ENCODE measurements around the gene MAP7.
"Not testable (repeated sequence)": the region's sequence is repeated elsewhere in the genome, so short reads cannot be mapped to it uniquely, and the experiment has no call there.

The MAP7 gene

DNA sequence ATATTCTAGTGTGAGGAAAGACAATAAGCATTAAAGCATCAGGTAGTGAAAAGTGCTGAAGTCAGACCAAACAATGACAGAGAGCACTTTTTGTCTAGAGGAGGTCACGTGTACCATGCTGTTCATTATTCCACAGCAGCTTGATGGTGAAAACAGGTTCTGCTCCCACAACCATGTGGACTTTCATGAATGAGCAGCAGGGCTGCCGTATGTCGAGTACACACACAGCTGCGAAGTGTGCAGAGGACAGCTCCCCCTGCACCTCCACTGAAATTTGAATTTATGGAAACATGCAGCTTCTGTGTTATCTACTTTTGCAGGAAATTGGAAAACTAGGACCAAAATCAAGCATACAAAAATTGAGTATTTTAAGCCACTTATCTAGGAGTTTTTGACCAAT lies 85.3 kb downstream of the MAP7 start:
- no peak for DNase-seq

DNA sequence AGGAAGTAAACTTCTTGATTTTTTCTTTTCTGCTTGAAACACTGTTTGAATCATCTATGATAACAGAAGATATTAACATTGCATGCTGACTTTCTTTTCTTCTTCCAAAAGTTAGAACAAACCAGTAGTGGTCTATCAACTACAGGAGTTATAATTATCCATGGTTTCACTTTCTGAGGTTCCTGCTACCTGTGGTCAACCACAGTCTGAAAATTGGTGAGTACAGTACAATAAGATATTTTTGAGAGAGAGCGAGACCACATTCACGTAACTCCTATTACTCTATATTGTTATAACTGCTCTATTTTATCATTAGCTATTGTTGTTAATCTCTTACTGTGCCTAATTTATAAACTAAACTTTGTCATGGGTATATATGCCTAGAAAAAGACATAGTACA lies 86.1 kb downstream of the MAP7 start:
- DNase-seq: no peak

DNA sequence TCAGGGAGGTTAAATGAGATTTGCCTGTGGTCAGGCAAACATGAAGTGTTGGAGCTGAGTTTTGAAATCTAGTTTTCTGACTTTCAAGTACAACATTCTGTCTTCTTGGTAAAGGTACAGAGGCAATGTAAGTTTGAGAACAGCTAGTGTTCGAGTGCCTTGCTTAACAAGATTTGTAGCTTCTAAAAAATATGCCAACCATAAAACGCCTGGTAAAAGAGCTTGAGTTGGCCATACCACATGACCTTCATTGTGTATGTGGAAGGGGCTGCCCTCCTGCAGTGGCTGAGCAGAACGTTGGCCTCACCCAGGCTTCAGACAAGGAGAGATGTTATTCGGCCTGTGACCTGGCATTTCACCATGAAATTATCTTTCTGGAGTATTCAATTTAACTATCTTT lies 86.5 kb downstream of the MAP7 start:
- DNase-seq: no peak

DNA sequence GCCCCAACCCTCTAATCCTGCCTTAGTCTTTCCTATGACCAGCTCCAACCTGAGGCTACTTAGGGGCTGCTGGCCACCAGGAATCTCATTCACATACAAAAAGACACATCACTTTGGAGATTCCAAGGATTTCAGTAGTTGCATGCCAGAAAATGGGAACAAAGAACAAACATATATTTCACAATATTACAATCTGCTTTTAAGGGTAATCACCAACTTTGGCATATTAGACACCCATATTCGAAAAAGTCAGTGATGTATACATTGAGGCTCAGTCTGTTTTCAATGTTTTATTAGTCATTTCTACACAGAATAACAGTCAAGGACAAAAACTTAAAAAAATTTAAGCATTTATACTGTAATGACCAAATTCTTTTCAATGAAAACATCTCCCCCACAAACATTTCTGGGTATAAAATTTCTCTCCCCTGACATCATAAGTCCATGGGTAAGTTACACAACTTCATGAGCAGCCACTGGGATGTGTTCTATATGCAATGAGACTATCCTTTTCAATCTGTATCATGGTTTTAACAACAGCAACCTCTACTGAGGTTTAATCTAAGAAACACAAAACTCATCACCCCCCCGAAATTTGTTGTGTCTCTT lies 103.5 kb downstream of the MAP7 start:
- no peak for DNase-seq

DNA sequence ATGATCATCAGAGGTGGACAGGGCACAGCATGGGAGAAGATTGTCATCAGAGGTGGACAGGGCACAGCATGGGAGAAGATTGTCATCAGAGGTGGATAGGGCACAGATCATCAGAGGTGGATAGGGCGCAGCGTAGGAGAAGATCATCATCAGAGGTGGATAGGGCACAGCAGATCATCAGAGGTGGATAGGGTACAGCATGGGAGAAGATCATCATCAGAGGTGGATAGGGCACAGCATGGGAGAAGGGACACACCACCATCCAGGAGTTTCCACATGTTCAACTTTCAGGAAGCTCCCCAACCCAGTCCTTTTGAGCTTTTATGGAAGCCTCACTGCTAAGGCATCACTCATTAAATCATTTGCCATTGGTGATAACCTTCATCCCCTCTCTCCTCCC lies 104.1 kb downstream of the MAP7 start:
- DNase-seq: no peak

GRCh38 chr6:136445063-136445462 lies 105.2 kb downstream of the MAP7 start:
- no peak for DNase-seq

DNA sequence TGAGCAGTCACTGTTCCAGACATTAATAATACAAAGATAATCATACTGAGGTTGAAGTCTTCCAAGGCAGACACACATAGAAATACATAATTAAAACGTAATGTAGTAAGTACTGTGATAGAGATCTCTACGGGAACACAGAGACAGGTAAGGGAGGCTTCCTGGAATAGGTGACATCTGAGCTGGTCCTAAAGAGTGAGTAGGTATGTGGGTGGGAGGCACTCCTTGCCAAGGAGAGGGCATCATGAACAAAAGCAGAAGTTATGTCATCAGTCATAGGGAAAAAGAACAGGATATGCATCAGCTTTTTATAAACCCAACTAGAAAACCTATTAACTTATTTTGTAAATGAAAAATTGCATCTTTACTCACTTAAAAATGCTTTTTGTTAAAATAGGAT lies 110.0 kb downstream of the MAP7 start:
- DNase-seq: no peak

- DNase-seq: no peak
These were observed 110.6 kb downstream of the MAP7 start for GRCh38 chr6:136439514-136440190.

- no peak for DNase-seq
These were observed 111.8 kb downstream of the MAP7 start for GRCh38 chr6:136438441-136438840.

GRCh38 chr6:136437246-136437645 lies 113.0 kb downstream of the MAP7 start:
- no peak for DNase-seq

- DNase-seq: no peak
These were observed 115.1 kb downstream of the MAP7 start for GRCh38 chr6:136435101-136435500.

DNA sequence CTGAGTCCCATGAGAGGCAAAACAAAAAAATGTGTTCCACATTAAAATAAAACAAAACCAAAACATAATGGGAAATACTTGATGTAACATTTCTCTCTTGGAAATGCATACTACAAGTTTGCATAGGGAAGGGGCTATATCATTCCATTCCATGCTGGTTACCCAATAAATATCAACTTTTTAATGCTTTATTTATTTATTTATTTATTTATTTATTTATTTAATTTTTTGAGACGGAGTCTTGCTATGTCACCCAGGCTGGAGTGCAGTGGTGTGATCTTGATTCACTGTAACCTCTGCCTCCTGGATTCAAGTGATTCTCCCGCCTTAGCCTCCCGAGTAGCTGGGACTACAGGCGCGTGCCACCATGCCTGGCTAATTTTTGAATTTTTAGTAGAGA lies 118.9 kb downstream of the MAP7 start:
- not testable (repeated sequence) for DNase-seq

DNA sequence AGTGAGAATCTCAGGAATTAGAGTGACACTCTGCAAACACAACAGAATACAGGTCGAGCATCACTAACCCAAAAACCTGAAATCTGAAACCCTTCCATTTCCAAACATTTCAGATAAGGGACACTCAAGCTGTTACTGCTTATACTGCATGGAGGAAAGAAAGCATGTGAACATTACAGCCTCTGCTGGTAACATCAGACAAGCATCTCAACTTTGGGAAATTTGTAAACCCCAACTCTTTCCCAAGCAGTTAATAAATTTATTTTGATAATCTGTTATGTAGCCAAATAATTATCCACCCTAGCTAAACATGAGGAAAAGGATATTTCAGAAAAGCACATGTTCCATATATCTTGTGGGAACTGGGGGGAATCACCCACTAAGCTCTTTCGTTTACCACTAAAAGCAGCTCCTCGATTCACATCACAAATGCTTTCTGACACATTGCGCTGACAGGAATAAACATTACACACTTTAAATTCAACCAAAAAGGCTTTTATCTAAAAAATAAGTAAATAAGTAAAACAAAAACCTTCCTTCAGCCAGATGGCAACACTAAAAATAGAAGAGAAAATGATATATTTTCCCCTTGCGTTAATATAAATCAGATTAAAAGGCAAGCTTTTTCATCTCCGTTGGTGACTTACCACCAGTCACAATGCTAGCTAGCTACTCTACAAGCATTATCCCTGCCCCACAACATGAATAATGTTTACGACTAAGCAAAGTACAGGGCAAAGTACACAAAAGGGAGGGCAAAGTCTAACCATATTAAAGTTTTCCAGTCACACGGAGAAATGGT lies 120.8 kb downstream of the MAP7 start:
- DNase-seq: no peak

- DNase-seq: no peak
These were observed 122.9 kb downstream of the MAP7 start for GRCh38 chr6:136427378-136427717.

- DNase-seq: no peak
These were observed 123.4 kb downstream of the MAP7 start for GRCh38 chr6:136426627-136427377.

GRCh38 chr6:136425793-136426192 lies 124.4 kb downstream of the MAP7 start:
- DNase-seq: no peak

DNA sequence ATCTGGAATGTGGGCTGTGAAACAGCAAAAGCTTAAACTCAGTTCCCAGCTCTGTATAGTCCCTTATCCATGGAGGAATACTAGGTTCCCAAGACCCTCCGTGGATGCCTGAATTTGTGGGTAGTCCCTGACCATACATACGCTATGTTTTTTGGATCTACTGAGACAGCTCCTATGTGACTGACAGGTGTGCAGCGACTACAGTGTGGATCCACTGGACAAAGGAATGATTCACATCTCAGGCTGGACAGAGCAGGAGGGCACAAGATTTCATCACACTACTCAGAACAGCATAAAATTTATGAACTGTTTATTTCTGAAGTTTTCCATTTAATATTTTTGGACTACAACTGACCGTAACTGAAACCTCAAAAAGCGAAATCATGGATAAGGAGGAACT lies 125.3 kb downstream of the MAP7 start:
- no peak for DNase-seq

DNA sequence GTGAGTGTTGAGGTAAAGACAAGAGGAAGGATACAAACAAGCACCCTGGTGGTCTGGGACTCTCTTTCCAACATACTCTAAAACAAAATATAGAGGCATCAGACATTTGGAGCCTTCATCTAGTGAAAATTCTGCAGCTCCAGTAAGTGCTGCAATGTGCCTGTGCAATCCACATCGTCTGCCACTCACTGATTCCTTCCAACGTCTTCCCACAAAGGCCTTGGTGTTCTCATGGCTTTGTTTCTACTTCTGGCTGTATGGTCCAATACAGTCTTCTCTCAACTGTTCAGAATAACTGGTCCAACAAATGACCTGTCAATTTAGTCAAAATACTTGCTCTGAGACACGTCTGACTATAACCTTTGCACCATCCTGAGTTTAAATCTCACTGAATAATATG lies 125.8 kb downstream of the MAP7 start:
- DNase-seq: no peak

DNA sequence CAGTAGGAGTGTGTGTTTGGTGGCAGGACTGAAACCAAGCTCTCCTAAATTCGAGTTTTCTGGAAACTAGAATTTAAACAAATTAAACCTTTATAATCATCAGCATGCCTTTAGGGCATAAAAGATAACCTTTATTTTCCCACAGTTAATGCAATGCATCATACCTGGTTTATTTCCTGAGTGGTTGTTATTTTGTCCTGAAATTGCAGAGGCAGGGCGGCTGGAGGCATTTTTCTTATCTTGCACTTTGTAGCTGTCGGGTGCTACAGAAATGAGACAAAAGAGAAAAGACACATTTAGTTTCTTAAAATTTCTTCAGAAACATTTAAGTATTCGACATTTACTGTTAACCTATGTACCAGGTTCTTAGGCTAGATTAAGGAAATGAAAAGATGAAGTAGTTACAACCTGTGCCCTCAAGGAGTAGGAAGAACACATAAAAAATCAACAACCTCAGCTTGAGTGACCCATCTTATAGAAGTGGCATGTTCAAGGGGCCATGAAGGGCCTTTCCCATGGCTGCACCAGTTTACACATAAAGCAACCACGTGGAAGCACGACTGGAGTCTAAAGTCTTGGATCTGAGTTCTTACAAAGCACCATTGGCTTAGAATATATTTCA lies 128.6 kb downstream of the MAP7 start:
- DNase-seq: no peak

DNA sequence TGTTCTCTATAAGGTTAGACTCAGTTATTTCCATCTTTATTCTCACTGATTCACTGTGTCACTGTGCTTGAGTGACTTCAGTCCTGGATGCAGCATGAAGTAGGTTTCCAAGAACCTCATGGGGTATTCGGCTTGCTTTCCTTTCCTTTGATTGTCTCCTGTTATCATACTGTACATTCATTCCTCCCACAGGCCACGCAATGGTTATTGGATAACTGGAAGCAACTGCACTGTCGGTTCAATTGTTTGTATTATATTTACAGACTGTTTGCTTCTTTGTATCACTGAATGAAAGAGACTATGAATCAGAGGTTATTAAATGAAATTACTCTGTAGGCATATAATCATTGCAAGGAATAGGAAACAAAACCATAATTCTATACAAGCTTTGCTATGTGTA lies 129.4 kb downstream of the MAP7 start:
- DNase-seq: no peak

DNA sequence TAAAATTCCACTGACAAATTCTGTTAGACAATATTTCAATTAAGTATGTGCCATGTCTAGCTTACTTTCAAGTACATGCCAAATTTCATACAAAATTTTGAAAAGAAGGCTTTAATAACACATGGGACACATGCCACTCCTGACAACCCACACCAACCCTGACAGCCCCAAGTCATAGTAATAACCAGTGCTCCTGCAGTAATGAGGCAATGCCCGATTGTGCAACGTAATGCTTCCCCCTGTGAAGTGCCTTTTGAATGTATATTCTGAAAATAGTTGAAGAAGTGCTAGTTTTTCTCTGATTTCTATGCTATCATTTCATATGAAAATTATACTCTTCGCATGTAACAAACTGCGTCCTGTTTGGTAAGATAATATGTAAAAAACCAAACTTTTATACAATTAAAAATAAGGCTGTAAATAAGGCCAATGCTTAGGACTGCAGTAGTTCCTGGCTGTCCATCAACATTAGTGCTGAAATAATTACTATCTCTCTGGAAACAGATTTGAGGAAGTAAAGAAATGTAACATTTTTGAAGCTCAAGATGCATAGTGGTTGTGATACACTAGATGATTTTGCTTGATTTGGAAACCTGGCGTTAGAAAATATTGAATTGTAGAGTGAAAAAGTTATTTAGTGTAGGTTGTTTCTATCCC lies 134.7 kb downstream of the MAP7 start:
- DNase-seq: no peak

GRCh38 chr6:136412410-136412809 lies 137.8 kb downstream of the MAP7 start:
- DNase-seq: no peak
